AG04450 (cell line): ENCODE results near the gene CBARP. TPM values are rescaled to one million over a fixed set of nuclear protein-coding genes. Genes with fewer than 3 reads are reported as not detected.
A peak's percentile ranks its signal among the peaks of the same experiment; 100 is the strongest.
"Not testable (repeated sequence)": the region's sequence is repeated elsewhere in the genome, so short reads cannot be mapped to it uniquely, and the experiment has no call there.

Experiments used
- CTCF ChIA-PET: fragments of 300-600, 350-600 bp; formaldehyde crosslinking; extraction: SDS; loops from one replicate; lab custom pipeline; 2022; ENCODE audit warnings: antibody characterized with exemption, inconsistent platforms; lab: Charles Lee
- POLR2A ChIA-PET: fragments of 350-600 bp; formaldehyde crosslinking; extraction: SDS; loops from one replicate; lab custom pipeline; 2021; ENCODE audit warnings: antibody characterized with exemption, inconsistent platforms; lab: Yijun Ruan, JAX
- DNase-seq: peaks from one replicate; pipeline ENCODE4 v3.0.0-alpha.2; 2011; ENCODE audit warnings: low read depth, low spot score
- H3K27ac ChIP-seq: one replicate; pipeline ENCODE4 v1.5.1; 2012; ENCODE audit warnings: low read depth, low read length, control low read depth
- H3K27me3 ChIP-seq: one replicate; pipeline ENCODE4 v1.6.0; 2012; ENCODE audit warnings: low read length; ENCODE audit not compliant: control insufficient read depth, insufficient read depth
- H3K4me3 ChIP-seq: 2 replicates; pipeline ENCODE4 v1.5.1; 2011; ENCODE audit warnings: mild to moderate bottlenecking, low read depth, low read length, control low read depth
- H3K9me3 ChIP-seq: 2 replicates; pipeline ENCODE4 v1.5.1; 2012; ENCODE audit warnings: low read length; ENCODE audit not compliant: control insufficient read depth, insufficient read depth
- polyA plus RNA-seq: library from polyadenylated mRNA; depleted of rRNA; stranded (reverse); fragments of >200 nt; gene quantifications from 2 replicates; pipeline ENCODE4 v1.2.3, GENCODE V29; 2011
- TF ChIP-seq, protein P1 (sequence below): IDR thresholded peaks from 2 replicates; pipeline ENCODE4 v1.5.1; 2011; ENCODE audit warnings: low read depth, low read length, control low read depth, inconsistent platforms

Gene CBARP
- polyA plus RNA-seq, 1 experiment = 1.1 TPM

- Histone ChIP-seq H3K9me3 (no peaks in the 10 kb centered on the region; the same call in 1 of the 2 replicates), H3K27me3 (no peaks in the 10 kb centered on the region), H3K27ac (peak overlapping the region; percentile 78), H3K4me3 (peak overlapping the region; percentile 86)
- POLR2A ChIA-PET = interaction anchor here (0.5 to 1.0 kb wide), 10 partner anchors 8 to 221 kb away, joined by 3 to 28 read pairs (median 4); partner anchors contain the start of genes CIRBP and FAM174C
- peak; percentile 89 for DNase-seq
- CTCF ChIA-PET = no interaction called here
- TF ChIP-seq, protein P1, sequence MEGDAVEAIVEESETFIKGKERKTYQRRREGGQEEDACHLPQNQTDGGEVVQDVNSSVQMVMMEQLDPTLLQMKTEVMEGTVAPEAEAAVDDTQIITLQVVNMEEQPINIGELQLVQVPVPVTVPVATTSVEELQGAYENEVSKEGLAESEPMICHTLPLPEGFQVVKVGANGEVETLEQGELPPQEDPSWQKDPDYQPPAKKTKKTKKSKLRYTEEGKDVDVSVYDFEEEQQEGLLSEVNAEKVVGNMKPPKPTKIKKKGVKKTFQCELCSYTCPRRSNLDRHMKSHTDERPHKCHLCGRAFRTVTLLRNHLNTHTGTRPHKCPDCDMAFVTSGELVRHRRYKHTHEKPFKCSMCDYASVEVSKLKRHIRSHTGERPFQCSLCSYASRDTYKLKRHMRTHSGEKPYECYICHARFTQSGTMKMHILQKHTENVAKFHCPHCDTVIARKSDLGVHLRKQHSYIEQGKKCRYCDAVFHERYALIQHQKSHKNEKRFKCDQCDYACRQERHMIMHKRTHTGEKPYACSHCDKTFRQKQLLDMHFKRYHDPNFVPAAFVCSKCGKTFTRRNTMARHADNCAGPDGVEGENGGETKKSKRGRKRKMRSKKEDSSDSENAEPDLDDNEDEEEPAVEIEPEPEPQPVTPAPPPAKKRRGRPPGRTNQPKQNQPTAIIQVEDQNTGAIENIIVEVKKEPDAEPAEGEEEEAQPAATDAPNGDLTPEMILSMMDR = no peak
Observed at GRCh38 chr19:1249298-1249989, 11.6 kb upstream of the CBARP start.

DNA sequence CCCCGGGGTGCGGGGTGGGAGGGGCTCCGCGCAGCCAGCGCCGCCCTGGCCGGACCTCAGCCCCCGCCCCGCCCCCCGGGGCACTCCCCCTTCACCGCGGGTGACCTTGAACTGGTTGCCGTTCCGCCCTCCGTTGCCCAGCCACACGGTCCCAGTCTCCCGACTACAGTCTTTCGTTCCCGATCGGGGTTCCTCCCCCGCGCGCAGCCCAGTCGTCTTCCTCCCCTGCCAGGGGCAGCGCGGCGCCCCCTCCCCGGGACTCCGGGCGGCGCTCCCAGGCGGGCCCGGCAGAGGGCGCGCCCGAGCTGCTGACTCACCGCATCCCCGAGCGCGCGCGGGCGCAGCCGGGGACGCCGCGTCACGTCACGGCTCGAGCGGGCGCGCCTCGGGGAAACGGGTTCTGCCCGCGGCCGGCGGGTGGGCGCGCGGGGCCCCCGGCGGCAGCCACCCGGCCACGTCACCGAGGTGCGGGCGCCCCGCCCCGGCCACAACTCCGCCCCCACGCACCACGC lies 11.0 kb upstream of the CBARP start:
- Histone ChIP-seq H3K4me3 (peak overlapping the region; percentile 77), H3K9me3 (no peaks in the 10 kb centered on the region; the same call in 1 of the 2 replicates), H3K27ac (peak overlapping the region; percentile 90), H3K27me3 (no peaks in the 10 kb centered on the region)
- ChIA-PET POLR2A (interaction anchor here (0.5 to 1.0 kb wide), 9 partner anchors 9 to 220 kb away, joined by 3 to 28 read pairs (median 3); partner anchors contain the start of genes CIRBP and FAM174C), CTCF (no interaction called here)
- TF ChIP-seq, protein P1 = peak; percentile 55
- no peak for DNase-seq

DNA sequence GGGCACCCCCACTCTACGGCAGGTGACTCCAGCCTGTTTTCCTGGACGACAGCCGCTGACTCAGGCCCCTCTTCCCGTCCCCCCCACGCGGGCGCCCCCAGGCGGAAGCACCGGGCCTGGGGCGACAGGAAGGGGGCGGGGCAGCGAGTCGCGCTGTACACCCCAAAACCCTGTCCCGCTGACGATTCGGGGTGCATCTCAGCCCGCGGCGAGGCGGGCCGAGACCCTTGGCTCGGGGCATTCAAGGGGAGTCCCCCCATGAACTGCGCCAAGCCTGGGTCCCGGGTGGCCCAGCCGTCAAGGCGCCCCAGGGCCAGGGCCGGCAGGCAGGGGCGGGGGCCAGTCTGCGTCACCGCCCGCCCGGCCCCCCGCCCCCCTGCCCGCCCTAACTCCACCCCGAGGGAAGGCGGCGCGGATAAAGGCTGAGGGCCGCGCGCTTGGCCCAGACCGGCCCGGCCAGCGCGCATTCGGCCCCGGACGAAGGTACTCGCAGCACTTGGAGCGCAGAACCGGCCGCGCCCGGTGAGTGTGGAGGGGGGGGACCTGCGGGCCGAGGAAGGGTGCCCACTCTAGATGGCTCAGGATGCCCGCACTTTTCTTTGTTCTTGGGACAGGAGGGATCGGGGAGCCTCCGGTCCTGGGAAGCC lies 10.5 kb upstream of the CBARP start, which contains the start of gene MIDN:
Gene MIDN, plus strand, starts transcription at position 445 of the 647 bp plus-strand sequence. CDS start 1,714 bp downstream, outside the sequence.
- Histone ChIP-seq H3K4me3 (peak within 1 kb of the TSS; percentile 77), H3K27ac (peak within 1 kb of the TSS; percentile 90), H3K27me3 (no peaks in the 10 kb centered on the region), H3K9me3 (no peaks in the 10 kb centered on the region; the same call in 1 of the 2 replicates)
- DNase-seq = no peak
- CTCF ChIA-PET = no interaction called here
- TF ChIP-seq, protein P1 = peak; percentile 45
- POLR2A ChIA-PET = interaction anchor here (1.0 kb wide), 7 partner anchors 9 to 145 kb away, joined by 3 to 28 read pairs (median 4); partner anchors contain the start of genes CIRBP and FAM174C

- Histone ChIP-seq H3K4me3 (peak overlapping the region; percentile 59; the same call in 1 of the 2 replicates), H3K27me3 (no peaks in the 10 kb centered on the region), H3K9me3 (no peaks in the 10 kb centered on the region; the same call in 1 of the 2 replicates), H3K27ac (peak overlapping the region; percentile 75)
- TF ChIP-seq, protein P1 = no peak
- no peak for DNase-seq
- ChIA-PET POLR2A (no interaction called here), CTCF (no interaction called here)
Observed at GRCh38 chr19:1247748-1248138, 9.9 kb upstream of the CBARP start.

DNA sequence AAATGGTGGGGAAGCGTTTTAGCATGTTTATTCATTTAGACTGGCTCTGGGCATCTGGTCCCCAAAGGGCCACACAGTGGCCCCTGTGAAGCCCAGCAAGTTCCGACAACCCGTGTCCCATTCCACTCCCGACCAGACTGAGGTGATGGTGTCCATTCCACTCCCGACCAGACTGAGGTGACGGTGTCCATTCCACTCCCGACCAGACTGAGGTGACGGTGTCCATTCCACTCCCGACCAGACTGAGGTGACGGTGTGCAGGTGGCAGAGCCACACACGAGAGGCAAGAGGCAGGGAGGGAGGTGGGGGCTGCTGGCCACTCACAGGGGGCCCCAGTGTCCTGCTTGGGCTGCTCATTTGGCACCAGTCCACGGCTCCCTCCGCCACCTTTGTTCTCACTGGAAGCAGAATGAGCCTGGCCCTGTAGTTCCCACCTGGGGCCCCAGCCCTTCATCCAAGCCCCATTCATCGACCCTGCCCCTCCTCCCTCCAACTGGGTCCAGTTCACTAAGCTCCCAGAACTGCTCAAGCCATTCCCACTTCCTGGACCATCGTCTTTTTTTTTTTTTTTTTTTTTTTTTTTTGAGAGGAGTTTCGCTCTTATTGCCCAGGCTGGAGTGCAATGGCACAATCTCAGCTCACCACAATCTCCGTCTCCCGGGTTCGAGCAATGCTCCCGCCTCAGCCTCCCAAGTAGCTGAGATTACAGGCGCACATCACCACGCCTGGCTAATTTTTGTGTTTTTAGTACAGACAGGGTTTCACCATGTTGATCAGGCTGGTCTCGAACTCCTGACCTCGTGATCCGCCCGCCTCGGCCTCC lies 8.7 kb upstream of the CBARP start:
- not testable (repeated sequence) for H3K9me3 ChIP-seq, H3K4me3 ChIP-seq, H3K27me3 ChIP-seq, DNase-seq, H3K27ac ChIP-seq
- ChIA-PET POLR2A (interaction anchor here (0.6 to 1.2 kb wide), 6 partner anchors 15 to 127 kb away, joined by 3 to 22 read pairs (median 6); partner anchors contain the start of gene CIRBP), CTCF (interaction anchor here (2.2 to 7.1 kb wide), 2 partner anchors 21 to 133 kb away, joined by 5 to 224 read pairs; partner anchors contain the start of gene CIRBP)
